ENCODE results near the gene F2.
"Not testable (repeated sequence)": the region's sequence is repeated elsewhere in the genome, so short reads cannot be mapped to it uniquely, and the experiment has no call there.

Gene F2

GRCh38 chr11:46719048-46719542 lies at the start of gene F2:
Gene F2 (plus strand): TSS chr11:46719213. CDS start chr11:46719236, 23 bp downstream.
- no peak for DNase-seq (ENCODE audit: low spot score)

GRCh38 chr11:46669711-46670139 lies 49.3 kb upstream of the F2 start:
- DNase-seq (ENCODE audit: low spot score) = no peak

- DNase-seq (ENCODE audit: low spot score) = not testable (repeated sequence)
These were observed 48.5 kb upstream of the F2 start for GRCh38 chr11:46670521-46670920.

- no peak for DNase-seq (ENCODE audit: low spot score)
These were observed 47.1 kb upstream of the F2 start for GRCh38 chr11:46671958-46672315.

GRCh38 chr11:46672381-46672839 lies 46.6 kb upstream of the F2 start:
- no peak for DNase-seq (ENCODE audit: low spot score)

GRCh38 chr11:46673713-46674462 lies 45.1 kb upstream of the F2 start:
- no peak for DNase-seq (ENCODE audit: low spot score)

- no peak for DNase-seq (ENCODE audit: low spot score)
These were observed 44.3 kb upstream of the F2 start for GRCh38 chr11:46674463-46675287.

GRCh38 chr11:46675288-46675851 lies 43.6 kb upstream of the F2 start:
- peak; percentile 73 for DNase-seq (ENCODE audit: low spot score)

- no peak for DNase-seq (ENCODE audit: low spot score)
These were observed 43.1 kb upstream of the F2 start for GRCh38 chr11:46675949-46676348.

GRCh38 chr11:46676436-46677158 lies 42.4 kb upstream of the F2 start:
- DNase-seq (ENCODE audit: low spot score) = peak; percentile 40

- no peak for DNase-seq (ENCODE audit: low spot score)
These were observed 41.8 kb upstream of the F2 start for GRCh38 chr11:46677169-46677568.

- no peak for DNase-seq (ENCODE audit: low spot score)
These were observed 40.8 kb upstream of the F2 start for GRCh38 chr11:46677991-46678740.

GRCh38 chr11:46678741-46679130 lies 40.3 kb upstream of the F2 start:
- no peak for DNase-seq (ENCODE audit: low spot score)

GRCh38 chr11:46679241-46680163 lies 39.5 kb upstream of the F2 start:
- no peak for DNase-seq (ENCODE audit: low spot score)

- no peak for DNase-seq (ENCODE audit: low spot score)
These were observed 38.8 kb upstream of the F2 start for GRCh38 chr11:46680164-46680760.

GRCh38 chr11:46680815-46681214 lies 38.2 kb upstream of the F2 start:
- DNase-seq (ENCODE audit: low spot score) = no peak

- no peak for DNase-seq (ENCODE audit: low spot score)
These were observed 37.2 kb upstream of the F2 start for GRCh38 chr11:46681814-46682213.

GRCh38 chr11:46682773-46683752 lies 36.0 kb upstream of the F2 start:
- no peak for DNase-seq (ENCODE audit: low spot score)

- peak; percentile 52 for DNase-seq (ENCODE audit: low spot score)
These were observed 34.6 kb upstream of the F2 start for GRCh38 chr11:46684367-46684766.
